ENCODE results near the gene SPAG17. TPM values are rescaled to one million over a fixed set of nuclear protein-coding genes. Genes with fewer than 3 reads are reported as not detected.

SPAG17 gene
- total RNA-seq, 1 donor from 2014 or later, result 1.6 TPM

GRCh38 chr1:118123116-118123839 is 61.8 kb downstream of the SPAG17 start:
- no peak overlapping the region for H3K4me3 Mint-ChIP-seq

GRCh38 chr1:118122234-118123004 is 62.6 kb downstream of the SPAG17 start:
- H3K9ac ChIP-seq, result no peak overlapping the region
- Mint-ChIP-seq H3K9me3 (no peaks in the 10 kb centered on the region), H3K27ac (no peak overlapping the region), H3K27me3 (ENCODE audit: insufficient read depth, low read depth) (no peaks in the 10 kb centered on the region), H3K4me3 (no peak overlapping the region), H3K4me1 (peaks cover 19% of the 10 kb centered on the region), H3K36me3 (no peaks in the 10 kb centered on the region)
- no peak overlapping the region for H3K4me3 ChIP-seq
- no peaks in the 10 kb centered on the region for H3K4me1 ChIP-seq
- no peaks in the 10 kb centered on the region for H4K20me1 ChIP-seq (ENCODE audit: low read depth)
- H3K4me2 ChIP-seq, result no peak overlapping the region
- no peak overlapping the region for H3K27ac ChIP-seq
- TF ChIP-seq EZH2phosphoT487 (IDR thresholded peaks at IDR 0.05) (no peak), EZH2 (IDR thresholded peaks at IDR 0.05) (no peak), CTCF (IDR thresholded peaks at IDR 0.05) (no peak)
- DNase-seq (ENCODE audit: low spot score), result no peak
- H3K27me3 ChIP-seq, result no peaks in the 10 kb centered on the region
- no peaks in the 10 kb centered on the region for H3K36me3 ChIP-seq
- H2AFZ ChIP-seq (replicated peaks), result no peak overlapping the region
- H3F3A ChIP-seq (ENCODE audit: low read depth), result no peaks in the 10 kb centered on the region
- H3K79me2 ChIP-seq (ENCODE audit: low read depth), result no peaks in the 10 kb centered on the region
- no peaks in the 10 kb centered on the region for H3K9me3 ChIP-seq (ENCODE audit: low read depth)

More at GRCh38 chr1:118123116-118123839, 61.8 kb downstream of the SPAG17 start:
- H3K4me2 ChIP-seq, result no peak overlapping the region
- Mint-ChIP-seq H3K27me3 (ENCODE audit: insufficient read depth, low read depth) (no peaks in the 10 kb centered on the region), H3K9me3 (no peaks in the 10 kb centered on the region), H3K4me1 (peaks cover 12% of the 10 kb centered on the region), H3K27ac (no peak overlapping the region), H3K36me3 (no peaks in the 10 kb centered on the region)
- no peaks in the 10 kb centered on the region for H3K36me3 ChIP-seq
- no peaks in the 10 kb centered on the region for H3K27me3 ChIP-seq
- no peak overlapping the region for H3K27ac ChIP-seq
- no peaks in the 10 kb centered on the region for H3K9me3 ChIP-seq (ENCODE audit: low read depth)
- no peaks in the 10 kb centered on the region for H3F3A ChIP-seq (ENCODE audit: low read depth)
- H3K4me1 ChIP-seq, result no peaks in the 10 kb centered on the region
- TF ChIP-seq EZH2 (IDR thresholded peaks at IDR 0.05), result no peak
- no peak for TF ChIP-seq CTCF (IDR thresholded peaks at IDR 0.05)
- TF ChIP-seq EZH2phosphoT487 (IDR thresholded peaks at IDR 0.05), result no peak
- no peaks in the 10 kb centered on the region for H3K79me2 ChIP-seq (ENCODE audit: low read depth)
- no peak overlapping the region for H3K9ac ChIP-seq
- no peak for DNase-seq (ENCODE audit: low spot score)
- H4K20me1 ChIP-seq (ENCODE audit: low read depth), result no peaks in the 10 kb centered on the region
- H2AFZ ChIP-seq (replicated peaks), result no peak overlapping the region
- H3K4me3 ChIP-seq, result no peak overlapping the region

DNA sequence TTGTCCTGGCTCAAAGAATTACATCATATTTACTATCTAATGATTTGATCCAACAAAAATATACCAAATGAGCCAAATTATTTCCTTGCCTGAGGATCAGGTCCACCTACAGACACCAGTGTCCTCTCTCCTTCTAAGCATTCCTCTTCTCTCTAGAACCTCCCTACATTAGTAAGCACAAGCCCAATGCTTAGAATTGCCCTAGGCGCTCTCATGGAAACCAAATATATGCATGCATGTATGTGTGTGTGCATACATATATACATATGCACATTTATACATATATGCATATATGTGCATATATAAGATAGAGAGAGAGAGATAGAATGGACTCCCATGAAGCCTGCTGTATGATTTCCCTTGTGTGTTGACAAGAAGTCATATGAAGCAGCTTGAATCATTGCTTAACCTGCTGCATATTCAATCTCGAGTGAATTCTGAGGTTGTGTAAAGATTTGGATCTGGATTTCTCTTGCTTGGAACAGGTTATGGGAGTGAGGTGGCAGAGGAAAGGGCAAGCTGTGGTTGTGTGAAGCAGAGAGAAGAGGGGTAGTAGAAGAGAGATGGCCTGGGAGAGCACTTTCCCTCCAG is 66.1 kb downstream of the SPAG17 start:
- H3K9ac ChIP-seq, result no peak overlapping the region
- H3K79me2 ChIP-seq (ENCODE audit: low read depth), result no peaks in the 10 kb centered on the region
- no peaks in the 10 kb centered on the region for H3K4me1 ChIP-seq
- no peak overlapping the region for H3K4me3 ChIP-seq
- no peaks in the 10 kb centered on the region for H3F3A ChIP-seq (ENCODE audit: low read depth)
- H3K9me3 ChIP-seq (ENCODE audit: low read depth), result no peaks in the 10 kb centered on the region
- H3K27ac Mint-ChIP-seq, result peak overlapping the region; percentile 78
- no peak for TF ChIP-seq EZH2 (IDR thresholded peaks at IDR 0.05)
- TF ChIP-seq EZH2phosphoT487 (IDR thresholded peaks at IDR 0.05), result no peak
- no peak for TF ChIP-seq CTCF (IDR thresholded peaks at IDR 0.05)
- no peak for DNase-seq (ENCODE audit: low spot score)
- H3K27ac ChIP-seq, result no peak overlapping the region
- no peaks in the 10 kb centered on the region for H3K9me3 Mint-ChIP-seq
- no peak overlapping the region for H3K4me2 ChIP-seq
- peaks cover 25% of the 10 kb centered on the region for H3K4me1 Mint-ChIP-seq
- no peak overlapping the region for H3K4me3 Mint-ChIP-seq
- no peaks in the 10 kb centered on the region for H3K36me3 Mint-ChIP-seq
- H4K20me1 ChIP-seq (ENCODE audit: low read depth), result no peaks in the 10 kb centered on the region
- no peaks in the 10 kb centered on the region for H3K27me3 ChIP-seq
- H3K27me3 Mint-ChIP-seq (ENCODE audit: insufficient read depth, low read depth), result no peaks in the 10 kb centered on the region
- no peak overlapping the region for H2AFZ ChIP-seq (replicated peaks)
- no peaks in the 10 kb centered on the region for H3K36me3 ChIP-seq
